Liver (tissue), 3 donors: ENCODE results near the gene MAMDC4.

Experiments
- ATF3 ChIP-seq: IDR thresholded peaks from 2 replicates; pipeline ENCODE4 v1.6.1; 2016; ENCODE audit warnings: antibody characterized with exemption
- CTCF ChIP-seq: fragments of 150-350 bp; IDR thresholded peaks from 2 replicates; pipeline ENCODE4 v1.5.1; 2017; ENCODE audit warnings: improper control_type of control experiment, low read depth, low read length; ENCODE audit not compliant: missing input control
- EGR1 ChIP-seq, 2 donors: IDR thresholded peaks; 2 replicates each; pipeline ENCODE4 v1.6.1; 2016 to 2018; ENCODE audit warnings: antibody characterized with exemption in 2 of 2, low read depth in 2 of 2
- FOXA1 ChIP-seq: IDR thresholded peaks from 2 replicates; pipeline ENCODE4 v1.6.1; 2016; ENCODE audit warnings: antibody characterized with exemption
- GABPA ChIP-seq, 2 donors: IDR thresholded peaks in 1 of 2; conservative IDR thresholded peaks in 1 of 2; 2 replicates each; pipeline ENCODE4 v1.6.1; 2016; ENCODE audit warnings: antibody characterized with exemption in 2 of 2, mild to moderate bottlenecking in 1 of 2, moderate library complexity in 1 of 2
- HNF4G ChIP-seq: IDR thresholded peaks from 2 replicates; pipeline ENCODE4 v1.6.1; 2016; ENCODE audit warnings: antibody characterized with exemption
- JUND ChIP-seq, 2 donors: IDR thresholded peaks; 2 replicates each; pipeline ENCODE4 v1.6.1; 2016; ENCODE audit warnings: antibody characterized with exemption in 2 of 2
- MAX ChIP-seq: IDR thresholded peaks from 2 replicates; pipeline ENCODE4 v1.6.1; 2016; ENCODE audit warnings: antibody characterized with exemption
- RAD21 ChIP-seq, 2 donors: IDR thresholded peaks; 2 replicates each; pipeline ENCODE4 v1.6.1; 2016; ENCODE audit warnings: antibody characterized with exemption in 2 of 2, mild to moderate bottlenecking in 2 of 2
- REST ChIP-seq: IDR thresholded peaks from 2 replicates; pipeline ENCODE4 v1.6.1; 2016; ENCODE audit warnings: antibody characterized with exemption, mild to moderate bottlenecking
- RXRA ChIP-seq, 2 donors: IDR thresholded peaks; 2 replicates each; pipeline ENCODE4 v1.6.1; 2017 to 2018; ENCODE audit warnings: antibody characterized with exemption in 2 of 2, mild to moderate bottlenecking in 1 of 2
- TAF1 ChIP-seq: conservative IDR thresholded peaks from 2 replicates; pipeline ENCODE4 v1.6.1; 2016; ENCODE audit warnings: antibody characterized with exemption, mild to moderate bottlenecking
- YY1 ChIP-seq: IDR thresholded peaks from 2 replicates; pipeline ENCODE4 v1.6.1; 2016; ENCODE audit warnings: antibody characterized with exemption, mild to moderate bottlenecking
- TF ChIP-seq, protein P1 (sequence below): IDR thresholded peaks from 2 replicates; pipeline ENCODE4 v1.6.1; 2016; ENCODE audit warnings: antibody characterized with exemption
- donor health status: healthy.
- donor health status: healthy.

DNA sequence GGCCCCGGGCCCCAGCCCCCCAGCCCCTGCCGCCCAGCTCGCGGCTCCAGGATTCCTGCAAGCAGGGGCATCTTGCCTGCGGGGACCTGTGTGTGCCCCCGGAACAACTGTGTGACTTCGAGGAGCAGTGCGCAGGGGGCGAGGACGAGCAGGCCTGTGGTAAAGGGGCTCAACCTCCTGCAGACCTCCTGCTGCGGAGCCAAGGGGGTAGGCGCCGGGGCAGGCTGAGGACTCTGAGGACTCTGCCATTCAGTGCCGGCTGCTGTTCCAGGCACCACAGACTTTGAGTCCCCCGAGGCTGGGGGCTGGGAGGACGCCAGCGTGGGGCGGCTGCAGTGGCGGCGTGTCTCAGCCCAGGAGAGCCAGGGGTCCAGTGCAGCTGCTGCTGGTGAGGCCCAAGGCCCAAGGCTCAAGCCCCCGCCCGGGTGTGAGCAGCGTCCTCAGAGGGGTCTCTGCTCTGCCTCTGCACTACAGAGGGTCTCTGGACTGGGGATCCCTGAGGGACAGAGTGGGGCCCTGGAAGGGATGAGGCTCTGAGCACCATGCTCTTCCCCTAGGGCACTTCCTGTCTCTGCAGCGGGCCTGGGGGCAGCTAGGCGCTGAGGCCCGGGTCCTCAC is 3.4 kb downstream of the MAMDC4 start:
- TF ChIP-seq CTCF (no peak), MAX (no peak), ATF3 (no peak), JUND (IDR thresholded peaks at IDR 0.05) (no peak), YY1 (no peak), TAF1 (no peak), REST (no peak), RXRA (IDR thresholded peaks at IDR 0.05) (no peak), HNF4G (no peak), GABPA (IDR thresholded peaks at IDR 0.05 in 1 of 2, conservative IDR thresholded peaks at IDR 0.05 in 1 of 2) (no peak), EGR1 (IDR thresholded peaks at IDR 0.05; ENCODE audit: low read depth in 2 of 2) (no peak), RAD21 (IDR thresholded peaks at IDR 0.05) (no peak), FOXA1 (no peak)
- TF ChIP-seq, protein P1, sequence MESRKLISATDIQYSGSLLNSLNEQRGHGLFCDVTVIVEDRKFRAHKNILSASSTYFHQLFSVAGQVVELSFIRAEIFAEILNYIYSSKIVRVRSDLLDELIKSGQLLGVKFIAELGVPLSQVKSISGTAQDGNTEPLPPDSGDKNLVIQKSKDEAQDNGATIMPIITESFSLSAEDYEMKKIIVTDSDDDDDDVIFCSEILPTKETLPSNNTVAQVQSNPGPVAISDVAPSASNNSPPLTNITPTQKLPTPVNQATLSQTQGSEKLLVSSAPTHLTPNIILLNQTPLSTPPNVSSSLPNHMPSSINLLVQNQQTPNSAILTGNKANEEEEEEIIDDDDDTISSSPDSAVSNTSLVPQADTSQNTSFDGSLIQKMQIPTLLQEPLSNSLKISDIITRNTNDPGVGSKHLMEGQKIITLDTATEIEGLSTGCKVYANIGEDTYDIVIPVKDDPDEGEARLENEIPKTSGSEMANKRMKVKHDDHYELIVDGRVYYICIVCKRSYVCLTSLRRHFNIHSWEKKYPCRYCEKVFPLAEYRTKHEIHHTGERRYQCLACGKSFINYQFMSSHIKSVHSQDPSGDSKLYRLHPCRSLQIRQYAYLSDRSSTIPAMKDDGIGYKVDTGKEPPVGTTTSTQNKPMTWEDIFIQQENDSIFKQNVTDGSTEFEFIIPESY = no peak
